Measurements from ENCODE around the gene MAFB.

Gene MAFB

DNA sequence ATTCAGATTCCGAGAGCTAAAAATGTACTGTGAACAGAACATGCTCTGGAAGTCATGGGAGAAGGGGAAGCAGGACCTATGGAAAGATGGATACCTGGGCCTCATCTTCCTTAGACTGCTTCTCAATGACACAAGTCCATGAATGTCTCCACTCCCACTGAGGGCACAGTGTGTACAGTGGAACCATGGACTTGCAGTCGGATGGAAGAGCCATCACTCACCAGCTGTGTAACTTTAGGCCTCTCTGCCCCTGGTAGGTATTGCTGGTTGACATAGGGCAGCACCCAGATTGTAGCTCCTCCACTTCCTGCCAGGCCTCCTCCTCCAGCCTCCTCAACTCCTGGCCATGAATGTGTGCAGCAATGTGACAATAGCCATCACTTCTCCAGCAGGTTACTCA lies 52.5 kb downstream of the MAFB start:
- Histone ChIP-seq H3K27me3 (ENCODE audit: control insufficient read depth, insufficient read depth, low read length) (no peaks in the 10 kb centered on the region), H3K4me2 (ENCODE audit: low read length) (no peak overlapping the region), H3K4me1 (ENCODE audit: control insufficient read depth, insufficient read depth, low read length) (no peaks in the 10 kb centered on the region), H3K4me3 (ENCODE audit: low read length) (no peak overlapping the region), H3K36me3 (ENCODE audit: insufficient read depth, low read length) (no peaks in the 10 kb centered on the region), H3K9ac (ENCODE audit: low read depth, low read length) (no peak overlapping the region), H3K9me3 (replicated peaks; ENCODE audit: low read length) (no peaks in the 10 kb centered on the region)

DNA sequence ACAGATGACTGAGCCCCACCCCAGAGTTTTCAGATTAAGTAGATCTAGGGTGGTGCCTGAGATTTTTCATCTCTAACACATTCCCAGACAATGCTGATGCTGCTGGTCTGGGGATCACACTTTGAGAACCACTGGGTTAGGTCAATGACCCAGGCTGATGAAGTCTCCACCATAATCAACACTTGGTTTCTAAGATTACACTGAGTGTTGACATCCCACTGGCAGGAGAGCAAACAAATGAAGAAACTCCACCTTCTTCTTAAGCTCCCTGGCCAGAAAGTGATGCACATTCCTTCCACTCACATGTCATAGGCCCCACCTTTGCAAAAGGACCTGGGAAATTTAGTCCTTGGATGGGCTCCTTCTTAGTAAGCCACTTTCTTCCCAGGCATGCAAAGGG lies 53.1 kb downstream of the MAFB start:
- Histone ChIP-seq H3K36me3 (ENCODE audit: insufficient read depth, low read length) (no peaks in the 10 kb centered on the region), H3K27me3 (ENCODE audit: control insufficient read depth, insufficient read depth, low read length) (no peaks in the 10 kb centered on the region), H3K9ac (ENCODE audit: low read depth, low read length) (no peak overlapping the region), H3K4me3 (ENCODE audit: low read length) (no peak overlapping the region), H3K4me2 (ENCODE audit: low read length) (no peak overlapping the region), H3K9me3 (replicated peaks; ENCODE audit: low read length) (no peaks in the 10 kb centered on the region), H3K4me1 (ENCODE audit: control insufficient read depth, insufficient read depth, low read length) (no peaks in the 10 kb centered on the region)
